CD4-positive, alpha-beta T cell (primary cell): ENCODE measurements around the gene ALDH6A1. TPM values are rescaled to one million over a fixed set of nuclear protein-coding genes. Genes with fewer than 3 reads are reported as not detected.

Experiments
- ATAC-seq: fragments of 200-7000 bp; cut with Tn5 transposase; one replicate; pipeline ENCODE4 v1.10.0; 2022; ENCODE audit warnings: mild to moderate bottlenecking; ENCODE audit not compliant: poor library complexity
- CTCF ChIA-PET: fragments of 350-600 bp; sonication (Branson Sonifier 250); formaldehyde crosslinking; loops from one replicate; lab custom pipeline; 2021; ENCODE audit warnings: antibody characterized with exemption, inconsistent platforms; lab: Charles Lee
- POLR2A ChIA-PET: fragments of 350-600 bp; sonication (Branson Sonifier 250); formaldehyde crosslinking; loops from one replicate; lab custom pipeline; 2021; ENCODE audit warnings: antibody characterized with exemption, inconsistent platforms; lab: Charles Lee
- DNase-seq, 14 experiments: peaks; one replicate each; pipeline ENCODE4 v3.0.0-alpha.2; 2013 to 2020; ENCODE audit warnings: mixed read lengths in 2 of 14
- H3K27ac ChIP-seq, 2 donors: one replicate each; pipeline versions ENCODE4 v1.5.1 to v1.7.0; 2013; ENCODE audit warnings: low read length in 2 of 2, low read depth in 1 of 2, mild to moderate bottlenecking in 1 of 2
- H3K27me3 ChIP-seq, 2 experiments: 1 replicate in 1 of 2; 2 replicates in 1 of 2; pipeline versions ENCODE4 v1.6.1 to v1.7.0; 2013; ENCODE audit warnings: low read length in 2 of 2, control low read depth in 1 of 2, mild to moderate bottlenecking in 1 of 2, moderate library complexity in 1 of 2; ENCODE audit not compliant: insufficient read depth in 2 of 2, control insufficient read depth in 1 of 2
- H3K36me3 ChIP-seq: one replicate; pipeline ENCODE4 v1.6.1; 2013; ENCODE audit warnings: low read length, control low read depth; ENCODE audit not compliant: insufficient read depth
- H3K4me1 ChIP-seq: one replicate; pipeline ENCODE4 v1.6.1; 2013; ENCODE audit warnings: low read length, control low read depth; ENCODE audit not compliant: insufficient read depth
- H3K4me3 ChIP-seq: one replicate; pipeline ENCODE4 v1.5.1; 2013; ENCODE audit warnings: mild to moderate bottlenecking, low read length, moderate library complexity
- H3K9me3 ChIP-seq, 2 experiments: 1 replicate in 1 of 2; 2 replicates in 1 of 2; pipeline versions ENCODE4 v1.6.1 to v1.7.0; 2013; ENCODE audit warnings: low read length in 2 of 2, mild to moderate bottlenecking in 2 of 2, control low read depth in 1 of 2, moderate library complexity in 1 of 2; ENCODE audit not compliant: control insufficient read depth in 1 of 2, insufficient read depth in 1 of 2
- H3K27ac Mint-ChIP-seq: one replicate; pipeline ENCODE4 v1.8.0; 2020; ENCODE audit warnings: mixed read lengths
- H3K27me3 Mint-ChIP-seq: one replicate; pipeline ENCODE4 v1.8.0; 2021; ENCODE audit warnings: mixed read lengths
- H3K36me3 Mint-ChIP-seq: one replicate; pipeline ENCODE4 v1.8.0; 2021; ENCODE audit warnings: low read depth, mixed read lengths
- H3K4me1 Mint-ChIP-seq: one replicate; pipeline ENCODE4 v1.8.0; 2021; ENCODE audit warnings: low read depth, mixed read lengths
- H3K4me3 Mint-ChIP-seq: one replicate; pipeline ENCODE4 v1.8.0; 2020; ENCODE audit warnings: mild to moderate bottlenecking, mixed read lengths
- H3K9me3 Mint-ChIP-seq: one replicate; pipeline ENCODE4 v1.8.0; 2020; ENCODE audit warnings: mixed read lengths
- intact Hi-C, 2 experiments: fragments of 100-400 bp; cut with DNase I in 1 of 2; cut with micrococcal nuclease in 1 of 2; formaldehyde crosslinking; loops; one replicate each; pipeline versions ENCODE4 v1.15.1 to v1.9.0; 2023 to 2025; cut with DNase I, micrococcal nuclease
- total RNA-seq, 174 experiments: library from RNA in 2 of 174; stranded (reverse) in 2 of 174; gene quantifications; one replicate each; pipeline ENCODE4 v1.2.3 and lab custom pipeline; 2021 to 2026
- TF ChIP-seq, protein P1 (sequence below): fragments of 200-600 bp; IDR thresholded peaks from one replicate; pipeline ENCODE4 v1.8.0; 2022; ENCODE audit warnings: antibody characterized with exemption, mild to moderate bottlenecking

The ALDH6A1 gene
- total RNA-seq, 2 experiments from 2014 or later, result 5.3 to 6.2 TPM

DNA sequence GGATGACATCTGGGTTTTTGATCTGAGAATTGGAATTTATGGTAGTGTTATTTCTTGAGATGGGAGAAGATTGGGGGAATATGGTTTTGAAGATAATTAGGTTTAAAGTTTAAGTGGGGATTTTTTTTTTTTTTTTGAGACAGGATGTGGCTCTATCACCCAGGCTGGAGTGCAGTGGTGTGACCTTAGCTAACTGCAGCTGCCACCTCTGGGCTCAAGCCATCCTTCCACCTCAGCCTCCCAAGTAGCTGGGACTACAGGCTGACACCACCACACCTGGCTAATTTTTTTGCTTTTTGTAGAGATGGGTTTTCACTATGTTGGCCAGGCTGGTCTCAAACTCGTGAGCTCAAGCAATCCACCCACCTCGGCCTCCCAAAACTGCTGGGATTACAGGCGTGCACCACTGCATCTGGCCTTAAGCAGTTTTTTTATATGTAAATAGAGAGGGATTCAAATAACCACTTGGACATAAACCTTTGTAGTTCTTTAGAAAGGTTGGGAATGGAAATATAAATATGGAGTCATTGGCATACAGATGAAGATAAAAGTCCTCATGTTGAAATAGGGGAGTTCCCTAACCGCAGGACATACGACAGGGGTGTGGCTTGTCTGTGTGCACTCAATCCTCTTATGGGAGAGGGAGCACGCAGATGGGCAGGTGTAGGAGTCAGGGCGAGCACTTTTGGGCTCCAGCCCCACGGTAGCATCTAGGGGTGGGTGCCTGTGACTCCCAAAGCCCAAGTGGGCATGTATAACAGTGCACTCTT, 5.2 kb upstream of the ALDH6A1 start:
- Histone ChIP-seq H3K27me3 (no peaks in the 10 kb centered on the region), H3K36me3 (peaks cover 8% of the 10 kb centered on the region), H3K4me1 (peaks cover 15% of the 10 kb centered on the region), H3K27ac (no peak overlapping the region), H3K9me3 (no peaks in the 10 kb centered on the region), H3K4me3 (no peak overlapping the region)
- Mint-ChIP-seq H3K27ac (no peak overlapping the region), H3K4me1 (peaks cover 18% of the 10 kb centered on the region), H3K27me3 (no peaks in the 10 kb centered on the region), H3K9me3 (no peaks in the 10 kb centered on the region), H3K36me3 (peaks cover 22% of the 10 kb centered on the region), H3K4me3 (no peak overlapping the region)
- peak in 2 of 14 experiments; percentile 14 to 30 for DNase-seq
- no peak for ATAC-seq
- POLR2A ChIA-PET, result no interaction called here
- intact Hi-C loops, result loop anchor here in 1 of 2 experiments (10.0 kb wide), 4 partner anchors 405 to 1165 kb away; partner anchors contain the start of genes DCAF4, ISCA2, NPC2 and RBM25
- TF ChIP-seq, protein P1, sequence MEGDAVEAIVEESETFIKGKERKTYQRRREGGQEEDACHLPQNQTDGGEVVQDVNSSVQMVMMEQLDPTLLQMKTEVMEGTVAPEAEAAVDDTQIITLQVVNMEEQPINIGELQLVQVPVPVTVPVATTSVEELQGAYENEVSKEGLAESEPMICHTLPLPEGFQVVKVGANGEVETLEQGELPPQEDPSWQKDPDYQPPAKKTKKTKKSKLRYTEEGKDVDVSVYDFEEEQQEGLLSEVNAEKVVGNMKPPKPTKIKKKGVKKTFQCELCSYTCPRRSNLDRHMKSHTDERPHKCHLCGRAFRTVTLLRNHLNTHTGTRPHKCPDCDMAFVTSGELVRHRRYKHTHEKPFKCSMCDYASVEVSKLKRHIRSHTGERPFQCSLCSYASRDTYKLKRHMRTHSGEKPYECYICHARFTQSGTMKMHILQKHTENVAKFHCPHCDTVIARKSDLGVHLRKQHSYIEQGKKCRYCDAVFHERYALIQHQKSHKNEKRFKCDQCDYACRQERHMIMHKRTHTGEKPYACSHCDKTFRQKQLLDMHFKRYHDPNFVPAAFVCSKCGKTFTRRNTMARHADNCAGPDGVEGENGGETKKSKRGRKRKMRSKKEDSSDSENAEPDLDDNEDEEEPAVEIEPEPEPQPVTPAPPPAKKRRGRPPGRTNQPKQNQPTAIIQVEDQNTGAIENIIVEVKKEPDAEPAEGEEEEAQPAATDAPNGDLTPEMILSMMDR, result no peak
- CTCF ChIA-PET, result no interaction called here

- ATAC-seq, result no peak
- H3K36me3 ChIP-seq, result no peaks in the 10 kb centered on the region
- H3K27ac ChIP-seq, result peak overlapping the region in 1 of 2 donors; percentile 52
- Mint-ChIP-seq H3K27me3 (no peaks in the 10 kb centered on the region), H3K9me3 (no peaks in the 10 kb centered on the region), H3K4me1 (peaks cover 36% of the 10 kb centered on the region), H3K27ac (peak overlapping the region; percentile 86), H3K4me3 (peak overlapping the region; percentile 94), H3K36me3 (peaks cover 18% of the 10 kb centered on the region)
- no peaks in the 10 kb centered on the region for H3K27me3 ChIP-seq
- DNase-seq, result peak in 1 of 14 experiments; percentile 4
- ChIA-PET POLR2A (no interaction called here), CTCF (no interaction called here)
- H3K4me1 ChIP-seq, result peaks cover 25% of the 10 kb centered on the region
- intact Hi-C loops, result loop anchor here in 1 of 2 experiments (2.0 to 10.0 kb wide), 5 partner anchors 67 to 1161 kb away; partner anchors contain the start of genes BBOF1, DCAF4, ENTPD5 and ISCA2
- TF ChIP-seq, protein P1, result no peak
- H3K4me3 ChIP-seq, result peak overlapping the region; percentile 95
- no peaks in the 10 kb centered on the region for H3K9me3 ChIP-seq
Observed at GRCh38 chr14:74085828-74086227, 1.6 kb upstream of the ALDH6A1 start.

DNA sequence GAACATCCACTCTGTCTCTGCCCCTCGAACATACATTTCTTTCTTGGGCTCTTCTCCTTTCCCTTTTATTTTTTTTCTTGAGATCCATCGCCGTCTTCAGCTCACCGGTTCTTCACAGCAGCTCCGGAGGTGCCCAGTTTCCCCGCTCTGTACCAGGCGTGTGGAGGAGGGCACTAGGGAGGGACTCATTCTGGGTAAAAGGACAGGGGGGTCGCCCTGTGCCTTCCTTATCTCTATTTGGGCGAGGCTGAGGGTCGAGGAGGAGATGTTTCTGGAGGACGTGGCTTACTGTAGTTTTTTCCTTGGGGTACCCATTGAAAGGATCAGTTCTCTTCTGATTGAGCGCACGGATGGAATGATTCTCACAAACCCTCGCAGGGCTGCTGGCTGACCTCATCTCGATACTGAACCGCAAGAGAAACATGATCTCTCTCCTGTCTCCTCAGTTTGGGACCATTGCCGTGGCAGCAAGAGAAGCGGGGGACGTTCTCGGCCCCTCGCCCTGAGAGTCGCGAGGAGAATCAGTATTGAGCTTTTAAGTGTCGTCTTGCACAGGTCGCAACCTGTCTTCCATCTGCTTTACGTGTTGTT, 889 bp upstream of the ALDH6A1 start:
- Mint-ChIP-seq H3K4me1 (peaks cover 36% of the 10 kb centered on the region), H3K27me3 (no peaks in the 10 kb centered on the region), H3K9me3 (no peaks in the 10 kb centered on the region), H3K27ac (peak overlapping the region; percentile 86), H3K36me3 (peaks cover 16% of the 10 kb centered on the region), H3K4me3 (peak overlapping the region; percentile 94)
- Histone ChIP-seq H3K4me3 (peak overlapping the region; percentile 95), H3K36me3 (no peaks in the 10 kb centered on the region), H3K27me3 (no peaks in the 10 kb centered on the region), H3K4me1 (peaks cover 25% of the 10 kb centered on the region), H3K27ac (peak overlapping the region; percentile 52 to 72), H3K9me3 (no peaks in the 10 kb centered on the region)
- ATAC-seq, result peak; percentile 6
- CTCF ChIA-PET, result no interaction called here
- TF ChIP-seq, protein P1, result no peak
- DNase-seq, result peak in 1 of 14 experiments; percentile 0
- intact Hi-C loops, result loop anchor here in 1 of 2 experiments (2.0 to 10.0 kb wide), 5 partner anchors 66 to 1160 kb away; partner anchors contain the start of genes BBOF1, DCAF4, ENTPD5 and ISCA2
- POLR2A ChIA-PET, result interaction anchor here (1.0 to 1.7 kb wide), 3 partner anchors 66 to 678 kb away, joined by 3 to 6 read pairs (median 4); partner anchors contain the start of genes BBOF1, COQ6, ENTPD5 and FAM161B
